B cell (primary cell): Measurements from ENCODE around the gene TRIB2. TPM values are rescaled to one million over a fixed set of nuclear protein-coding genes. Genes with fewer than 3 reads are reported as not detected.

Experiments used
- ATAC-seq: fragments of 200-7000 bp; cut with Tn5 transposase; one replicate; pipeline ENCODE4 v1.10.0; 2021; ENCODE audit warnings: low read depth, mild to moderate bottlenecking, moderate number of reproducible peaks, moderate library complexity
- CTCF ChIA-PET: fragments of 350-600 bp; sonication (Branson Sonifier 250); formaldehyde crosslinking; loops from one replicate; lab custom pipeline; 2021; ENCODE audit warnings: antibody characterized with exemption, inconsistent platforms; lab: Charles Lee
- POLR2A ChIA-PET: fragments of 350-600 bp; sonication (Branson Sonifier 250); formaldehyde crosslinking; loops from one replicate; lab custom pipeline; 2021; ENCODE audit warnings: antibody characterized with exemption; lab: Charles Lee
- DNase-seq: peaks from one replicate; pipeline ENCODE4 v3.0.0; 2013
- H2AFZ ChIP-seq: 2 replicates; pipeline ENCODE4 v1.6.1; 2012; ENCODE audit warnings: mild to moderate bottlenecking, low read depth, low read length; ENCODE audit not compliant: insufficient read depth, poor library complexity, severe bottlenecking
- H3K27ac ChIP-seq, 2 donors: 1 replicate in 1 of 2; 2 replicates in 1 of 2; pipeline ENCODE4 v1.5.1; 2012 to 2013; ENCODE audit warnings: low read length in 2 of 2, mild to moderate bottlenecking in 2 of 2, moderate library complexity in 1 of 2
- H3K27me3 ChIP-seq, 4 experiments: fragments of 200-600 bp in 1 of 4; sonication (generic) in 1 of 4; replicated peaks in 1 of 4; 1 replicate in 2 of 4; 2 replicates in 2 of 4; pipeline versions ENCODE4 v1.6.1 to v1.7.0; 2013 to 2016; ENCODE audit warnings: low read length in 3 of 4, mild to moderate bottlenecking in 2 of 4, mixed read lengths in 1 of 4, moderate library complexity in 1 of 4; ENCODE audit not compliant: insufficient read depth in 4 of 4, control insufficient read depth in 3 of 4; ENCODE audit errors: control extremely low read depth in 1 of 4
- H3K36me3 ChIP-seq, 2 experiments: replicated peaks in 1 of 2; 1 replicate in 1 of 2; 2 replicates in 1 of 2; pipeline versions ENCODE4 v1.6.1 to v1.7.1; 2013; ENCODE audit warnings: low read length in 1 of 2; ENCODE audit not compliant: insufficient read depth in 2 of 2, control insufficient read depth in 1 of 2; ENCODE audit errors: control extremely low read depth in 1 of 2, extremely low read depth in 1 of 2
- H3K4me1 ChIP-seq, 2 donors: fragments of 200-600 bp in 1 of 2; sonication (generic) in 1 of 2; 1 replicate in 1 of 2; 2 replicates in 1 of 2; pipeline versions ENCODE4 v1.5.1 to v1.6.1; 2013 to 2017; ENCODE audit warnings: low read length in 2 of 2; ENCODE audit not compliant: control insufficient read depth in 2 of 2, insufficient read depth in 2 of 2
- H3K4me2 ChIP-seq: replicated peaks from 2 replicates; pipeline ENCODE3; 2012; ENCODE audit warnings: mild to moderate bottlenecking, low read depth, low read length; ENCODE audit not compliant: poor library complexity, severe bottlenecking
- H3K4me3 ChIP-seq, 5 experiments: fragments of 200-600 bp in 1 of 5; sonication (generic) in 1 of 5; 1 replicate in 3 of 5; 2 replicates in 2 of 5; pipeline versions ENCODE4 v1.5.1 to v1.7.0; 2011 to 2016; ENCODE audit warnings: low read length in 4 of 5, mild to moderate bottlenecking in 4 of 5, low read depth in 2 of 5, control low read depth in 1 of 5, moderate library complexity in 1 of 5; ENCODE audit not compliant: insufficient read depth in 1 of 5; ENCODE audit errors: control extremely low read depth in 1 of 5, extremely low read depth in 1 of 5
- H3K79me2 ChIP-seq: fragments of 200-600 bp; sonication (generic); one replicate; pipeline ENCODE4 v1.6.0; 2016; ENCODE audit warnings: low read length; ENCODE audit not compliant: control insufficient read depth, insufficient read depth
- H3K9ac ChIP-seq: fragments of 200-600 bp; sonication (generic); 2 replicates; pipeline ENCODE4 v1.6.1; 2017; ENCODE audit warnings: mild to moderate bottlenecking, low read length, moderate library complexity
- H3K9me3 ChIP-seq, 3 donors: one replicate each; pipeline versions ENCODE4 v1.6.1 to v1.7.1; 2013; ENCODE audit warnings: low read length in 2 of 3; ENCODE audit not compliant: control insufficient read depth in 2 of 3, insufficient read depth in 1 of 3; ENCODE audit errors: control extremely low read depth in 1 of 3
- H4K20me1 ChIP-seq: 2 replicates; pipeline ENCODE4 v1.6.0; 2012; ENCODE audit warnings: mild to moderate bottlenecking, low read length; ENCODE audit not compliant: insufficient read depth, control insufficient read depth, poor library complexity, severe bottlenecking
- H3K27ac Mint-ChIP-seq: one replicate; pipeline ENCODE4 v1.8.0; 2021; ENCODE audit warnings: mixed read lengths
- H3K27me3 Mint-ChIP-seq: one replicate; pipeline ENCODE4 v1.8.0; 2021; ENCODE audit warnings: mixed read lengths
- H3K4me1 Mint-ChIP-seq: one replicate; pipeline ENCODE4 v1.8.0; 2021; ENCODE audit warnings: mixed read lengths
- H3K4me3 Mint-ChIP-seq: one replicate; pipeline ENCODE4 v1.8.0; 2021; ENCODE audit warnings: mixed read lengths
- H3K9me3 Mint-ChIP-seq: one replicate; pipeline ENCODE4 v1.8.0; 2022; ENCODE audit warnings: mixed read lengths; ENCODE audit not compliant: insufficient read depth
- EZH2 ChIP-seq: IDR thresholded peaks from 2 replicates; pipeline ENCODE4 v1.6.1; 2012; ENCODE audit warnings: borderline replicate concordance, low read depth, mild to moderate bottlenecking, moderate library complexity, low read length; ENCODE audit not compliant: insufficient read depth, poor library complexity, severe bottlenecking
- WGBS: methylation state at CpG from one replicate; pipeline ENCODE4 v1.1.5; 2013; ENCODE audit warnings: missing lambda C conversion rate; ENCODE audit not compliant: insufficient coverage; 5-methylcytosine and 5-hydroxymethylcytosine counted together
- intact Hi-C: fragments of 100-400 bp; cut with micrococcal nuclease; formaldehyde crosslinking; loops from one replicate; pipeline ENCODE4 v1.10.0; 2022
- polyA plus RNA-seq: library from polyadenylated mRNA; depleted of rRNA; stranded (reverse); fragments of >200 nt; gene quantifications from 2 replicates; pipeline ENCODE4 v1.2.3, GENCODE V29; 2012
- total RNA-seq, 2 donors: library from RNA; stranded (reverse); fragments of 120-200 nt in 1 of 2; gene quantifications; 1 replicate in 1 of 2; 2 replicates in 1 of 2; pipeline versions ENCODE4 v1.2.3 to v1.2.4, GENCODE V29; 2013 to 2022
- TF ChIP-seq, protein P1 (sequence below): fragments of 200-600 bp; IDR thresholded peaks from one replicate; pipeline ENCODE4 v1.8.0; 2022; ENCODE audit warnings: antibody characterized with exemption, mild to moderate bottlenecking

The TRIB2 gene
- total and polyA plus RNA-seq, 2 donors (not counting 1 experiment from before 2014, with no cell fraction given) = 36.3 to 117 TPM

DNA sequence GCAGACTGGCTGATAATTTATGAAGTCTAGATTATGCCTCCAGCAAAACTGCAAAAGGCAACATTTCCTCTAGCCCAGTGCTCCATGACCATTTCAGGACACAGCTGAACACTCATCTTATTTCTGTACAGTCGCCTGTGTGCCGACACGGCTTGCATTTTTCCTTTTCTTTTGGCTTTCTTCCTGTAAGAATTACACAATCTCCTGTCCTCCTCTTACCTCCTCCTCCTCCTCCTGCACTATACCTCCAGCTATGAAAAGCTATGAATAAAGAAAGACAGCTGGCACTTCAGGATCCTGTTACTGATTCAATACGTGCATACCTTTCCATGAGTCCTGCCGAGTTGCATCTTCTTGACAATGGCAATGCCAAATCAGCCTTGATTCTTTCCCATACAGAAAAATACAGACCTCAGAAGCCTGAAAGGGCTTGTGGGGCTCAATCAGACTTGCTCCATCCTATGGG is 32.2 kb upstream of the TRIB2 start:
- POLR2A ChIA-PET = no interaction called here
- no peaks in the 10 kb centered on the region for H3K4me1 Mint-ChIP-seq

DNA sequence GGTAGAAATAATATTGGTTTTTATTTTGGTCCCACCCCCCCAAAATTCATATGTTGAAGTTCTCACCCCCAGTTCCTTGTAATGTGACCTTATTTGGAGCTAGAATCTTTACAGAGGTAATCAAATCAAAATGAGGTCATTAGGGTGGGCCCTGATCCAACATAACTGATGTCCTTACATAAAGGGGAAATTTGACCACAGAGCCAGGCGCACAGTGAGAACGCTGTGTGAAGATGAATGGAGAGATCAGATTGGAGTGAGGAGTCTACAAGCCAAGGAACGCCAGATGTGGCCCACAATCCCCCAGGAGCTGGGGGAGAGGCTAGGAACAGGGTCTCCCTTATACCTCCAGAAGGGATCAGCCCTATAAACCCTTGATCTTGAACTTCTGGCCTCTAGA is 31.6 kb upstream of the TRIB2 start:
- Histone ChIP-seq H3K4me3 (no peak overlapping the region), H3K27ac (no peak overlapping the region), H3K27me3 (peaks cover 0 to 26% (median 12%) of the 10 kb centered on the region in 4 experiments), H2AFZ (no peak overlapping the region), H3K9me3 (peaks cover 3 to 13% (median 4%) of the 10 kb centered on the region in 3 donors), H3K9ac (no peak overlapping the region), H3K4me1 (no peaks in the 10 kb centered on the region), H3K4me2 (no peak overlapping the region), H3K79me2 (no peaks in the 10 kb centered on the region), H3K36me3 (no peaks in the 10 kb centered on the region), H4K20me1 (no peaks in the 10 kb centered on the region)
- Mint-ChIP-seq H3K4me1 (no peaks in the 10 kb centered on the region), H3K4me3 (no peak overlapping the region), H3K9me3 (peaks cover 10% of the 10 kb centered on the region), H3K27me3 (peaks cover 39% of the 10 kb centered on the region), H3K27ac (no peak overlapping the region)
- intact Hi-C loops = no loop called here
- CTCF ChIA-PET = no interaction called here
- WGBS = no CpG with 5 or more reads among the region's 3 CpGs
- TF ChIP-seq, protein P1, sequence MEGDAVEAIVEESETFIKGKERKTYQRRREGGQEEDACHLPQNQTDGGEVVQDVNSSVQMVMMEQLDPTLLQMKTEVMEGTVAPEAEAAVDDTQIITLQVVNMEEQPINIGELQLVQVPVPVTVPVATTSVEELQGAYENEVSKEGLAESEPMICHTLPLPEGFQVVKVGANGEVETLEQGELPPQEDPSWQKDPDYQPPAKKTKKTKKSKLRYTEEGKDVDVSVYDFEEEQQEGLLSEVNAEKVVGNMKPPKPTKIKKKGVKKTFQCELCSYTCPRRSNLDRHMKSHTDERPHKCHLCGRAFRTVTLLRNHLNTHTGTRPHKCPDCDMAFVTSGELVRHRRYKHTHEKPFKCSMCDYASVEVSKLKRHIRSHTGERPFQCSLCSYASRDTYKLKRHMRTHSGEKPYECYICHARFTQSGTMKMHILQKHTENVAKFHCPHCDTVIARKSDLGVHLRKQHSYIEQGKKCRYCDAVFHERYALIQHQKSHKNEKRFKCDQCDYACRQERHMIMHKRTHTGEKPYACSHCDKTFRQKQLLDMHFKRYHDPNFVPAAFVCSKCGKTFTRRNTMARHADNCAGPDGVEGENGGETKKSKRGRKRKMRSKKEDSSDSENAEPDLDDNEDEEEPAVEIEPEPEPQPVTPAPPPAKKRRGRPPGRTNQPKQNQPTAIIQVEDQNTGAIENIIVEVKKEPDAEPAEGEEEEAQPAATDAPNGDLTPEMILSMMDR = no peak
- no peak for TF ChIP-seq EZH2
- ATAC-seq (no peak), DNase-seq (no peak)
- POLR2A ChIA-PET = no interaction called here

More for the DNA sequence above, 32.2 kb upstream of the TRIB2 start:
- TF ChIP-seq, protein P1 = no peak
- no peak for TF ChIP-seq EZH2
- Histone ChIP-seq H3K27me3 (peaks cover 0 to 26% (median 12%) of the 10 kb centered on the region in 4 experiments), H3K4me2 (no peak overlapping the region), H4K20me1 (no peaks in the 10 kb centered on the region), H3K4me3 (no peak overlapping the region), H3K9ac (no peak overlapping the region), H3K27ac (no peak overlapping the region), H3K36me3 (no peaks in the 10 kb centered on the region), H3K79me2 (no peaks in the 10 kb centered on the region), H3K4me1 (no peaks in the 10 kb centered on the region), H3K9me3 (peaks cover 1 to 17% (median 4%) of the 10 kb centered on the region in 3 donors), H2AFZ (no peak overlapping the region)
- 66% methylated on average over 5 of the region's 5 CpGs for WGBS
- no peak for ATAC-seq
- intact Hi-C loops = no loop called here
- H3K9me3 Mint-ChIP-seq = peaks cover 8% of the 10 kb centered on the region
- H3K4me3 Mint-ChIP-seq = no peak overlapping the region
- peaks cover 39% of the 10 kb centered on the region for H3K27me3 Mint-ChIP-seq
- CTCF ChIA-PET = no interaction called here
- no peak for DNase-seq
- H3K27ac Mint-ChIP-seq = no peak overlapping the region
